Measurements from ENCODE around the gene MAPT. TPM values are rescaled to one million over a fixed set of nuclear protein-coding genes. Genes with fewer than 3 reads are reported as not detected.

Gene MAPT
- total and polyA plus RNA-seq, 2 of the 4 experiments (the other 2 are of a cell fraction), result 0.18 to 0.19 TPM

- no peaks in the 10 kb centered on the region; the same call in 1 of the 2 replicates for H4K20me1 ChIP-seq (ENCODE audit: insufficient read depth, low read length)
- H3K4me1 ChIP-seq (ENCODE audit: control insufficient read depth, insufficient read depth, low read length), result no peaks in the 10 kb centered on the region
- dilution Hi-C loops (cut with HindIII; ENCODE audit: low sequenced_read_pairs, unreplicated experiment), result no loop called here
- H3K79me1 ChIP-seq (ENCODE audit: low read depth in 1 of 2, low read length in 2 of 2), result no peaks in the 10 kb centered on the region
- no peak overlapping the region for H2BK120ac ChIP-seq (ENCODE audit: low read depth, low read length)
- H4K8ac ChIP-seq (ENCODE audit: low read depth in 2 of 2, low read length in 2 of 2), result no peak overlapping the region
- H2BK15ac ChIP-seq (ENCODE audit: low read depth, low read length), result no peak overlapping the region
- no peak overlapping the region for H3K9ac ChIP-seq (ENCODE audit: low read depth, low read length)
- peaks cover 3% of the 10 kb centered on the region; the same call in 1 of the 2 replicates for H3K9me1 ChIP-seq (ENCODE audit: insufficient read depth, low read length)
- no TSS peak for BruUV-seq (replicated peaks)
- H3K4ac ChIP-seq (ENCODE audit: low read depth, low read length), result no peak overlapping the region
- H3K36me3 ChIP-seq (ENCODE audit: control insufficient read depth, insufficient read depth, low read length), result no peaks in the 10 kb centered on the region
- ATAC-seq (ENCODE audit: low read depth) (no peak; the same call in 1 of the 2 replicates), DNase-seq (peak; percentile 7)
- no peak for TF ChIP-seq CTCF (conservative IDR thresholded peaks at IDR 0.05; ENCODE audit: low read depth, low read length)
- no peak for TF ChIP-seq ELK1 (IDR thresholded peaks at IDR 0.05; ENCODE audit: borderline replicate concordance, low read depth, low read length)
- H2BK5ac ChIP-seq (ENCODE audit: low read depth, low read length, poor library complexity, severe bottlenecking), result no peak overlapping the region
- intact Hi-C loops (cut with micrococcal nuclease), result no loop called here
- ChIA-PET POLR2A (ENCODE audit: unreplicated experiment) (no interaction called here), CTCF (interaction anchor here (0.7 kb wide), 1 partner anchor 180 kb away, joined by 3 read pairs; no protein-coding TSS in a partner anchor)
- H3K27me3 ChIP-seq (ENCODE audit: control insufficient read depth, insufficient read depth, low read length), result peaks cover 18% of the 10 kb centered on the region
- no peak overlapping the region for H3K27ac ChIP-seq (ENCODE audit: insufficient read depth, low read length)
- no peak overlapping the region for H3K23ac ChIP-seq (ENCODE audit: low read depth, low read length)
- H2AK9ac ChIP-seq (replicated peaks; ENCODE audit: low read depth, low read length, poor library complexity), result no peak overlapping the region
- H3K9me3 ChIP-seq (ENCODE audit: control insufficient read depth, insufficient read depth, low read length), result peaks cover 2% of the 10 kb centered on the region; the same call in 1 of the 2 replicates
- H3K18ac ChIP-seq (ENCODE audit: low read depth, low read length), result no peak overlapping the region
- H2AK5ac ChIP-seq (ENCODE audit: low read depth, low read length), result no peak overlapping the region
- 52% methylated on average over 3 of the region's 6 CpGs; no CpG with 5 or more reads in 1 of the 2 experiments for WGBS, 2 experiments (ENCODE audit: extremely low coverage in 2 of 2, insufficient read length in 1 of 2)
- H4K91ac ChIP-seq (ENCODE audit: insufficient read depth, low read depth, low read length), result no peak overlapping the region
- H3K14ac ChIP-seq (replicated peaks; ENCODE audit: low read depth, low read length), result no peak overlapping the region
- H3K4me2 ChIP-seq (ENCODE audit: low read depth, low read length), result no peak overlapping the region
- in situ Hi-C loops (cut with MboI; ENCODE audit: low sequenced_read_pairs), result no loop called here
- H3K4me3 ChIP-seq (ENCODE audit: insufficient read depth, low read depth, low read length), result no peak overlapping the region
- H2BK20ac ChIP-seq (ENCODE audit: low read depth, low read length), result no peak overlapping the region
- H2AFZ ChIP-seq (replicated peaks; ENCODE audit: low read length, poor library complexity), result peak overlapping the region; percentile 21
- H4K5ac ChIP-seq (ENCODE audit: low read depth, low read length), result no peak overlapping the region
- H3K56ac ChIP-seq (ENCODE audit: extremely low read depth, insufficient read depth, low read length), result no peak overlapping the region
These were observed 97.8 kb downstream of the MAPT start for GRCh38 chr17:45992175-45992574.

All from IMR-90 (cell line).